GM21526 (cell line): ENCODE results near the gene NEK11.

Source experiments
- ATAC-seq: cut with Tn5 transposase; IDR thresholded peaks from one replicate; pipeline ENCODE4 v1.9.1; 2021; ENCODE audit warnings: moderate library complexity; ENCODE audit not compliant: unreplicated experiment, low FRiP score

The NEK11 gene

GRCh38 chr3:131114256-131114655 is 87.6 kb downstream of the NEK11 start:
- no peak for ATAC-seq

DNA sequence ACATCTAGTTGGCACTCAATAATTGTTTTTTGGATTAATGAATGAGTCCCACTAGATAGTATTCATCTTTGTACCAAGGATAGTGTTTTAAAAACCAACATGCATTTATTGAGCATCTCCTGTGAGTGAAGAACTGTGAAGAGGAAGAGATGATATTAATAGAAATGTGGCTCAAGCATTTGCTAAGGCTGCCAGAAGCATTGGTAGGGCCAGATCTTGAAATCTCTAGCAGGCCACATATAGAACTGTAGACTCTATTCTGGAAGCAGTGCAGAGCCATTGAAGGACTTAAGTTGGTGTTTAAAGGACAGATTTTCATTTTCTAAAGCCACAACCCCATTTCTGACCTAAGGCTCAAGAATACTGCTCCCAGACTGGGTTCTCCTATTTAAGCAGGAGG is 99.0 kb downstream of the NEK11 start:
- no peak for ATAC-seq

DNA sequence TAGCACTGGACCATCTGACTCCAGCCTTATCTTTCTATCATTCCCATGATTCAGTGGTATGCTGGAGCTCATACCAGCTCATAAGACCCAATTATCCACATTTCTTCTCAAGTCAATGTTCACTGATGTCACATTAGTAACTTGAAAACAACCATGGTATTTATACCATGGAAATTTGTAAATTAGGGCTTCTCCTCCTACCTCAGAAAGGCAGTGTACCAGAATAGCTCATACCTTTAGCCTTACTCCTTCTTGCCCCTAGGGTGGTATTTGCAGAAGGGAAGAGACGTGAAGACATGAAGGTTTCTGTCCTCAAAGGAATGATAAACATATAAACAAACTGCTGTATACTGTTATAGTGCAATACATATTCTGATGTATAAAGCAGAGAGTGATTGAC is 114.2 kb downstream of the NEK11 start:
- no peak for ATAC-seq

DNA sequence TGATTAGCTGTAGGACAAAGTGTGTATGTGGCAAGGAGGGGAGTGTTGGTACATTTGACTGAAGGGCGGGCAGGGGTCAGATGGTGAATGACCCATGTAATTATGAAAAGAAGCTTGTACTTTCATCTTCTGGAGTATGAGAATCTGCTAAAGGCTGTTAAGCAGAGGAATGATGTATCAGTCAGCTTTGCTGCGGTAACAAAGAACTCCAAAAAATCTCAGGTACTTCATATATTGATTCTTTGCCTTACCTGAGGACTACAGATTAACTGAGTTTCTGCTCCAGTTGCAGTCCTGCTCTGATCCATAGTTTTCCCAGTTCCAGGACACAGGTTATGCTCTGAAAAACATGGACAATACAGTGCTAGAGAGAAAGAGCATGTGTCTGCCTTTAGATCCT is 115.1 kb downstream of the NEK11 start:
- ATAC-seq: no peak

DNA sequence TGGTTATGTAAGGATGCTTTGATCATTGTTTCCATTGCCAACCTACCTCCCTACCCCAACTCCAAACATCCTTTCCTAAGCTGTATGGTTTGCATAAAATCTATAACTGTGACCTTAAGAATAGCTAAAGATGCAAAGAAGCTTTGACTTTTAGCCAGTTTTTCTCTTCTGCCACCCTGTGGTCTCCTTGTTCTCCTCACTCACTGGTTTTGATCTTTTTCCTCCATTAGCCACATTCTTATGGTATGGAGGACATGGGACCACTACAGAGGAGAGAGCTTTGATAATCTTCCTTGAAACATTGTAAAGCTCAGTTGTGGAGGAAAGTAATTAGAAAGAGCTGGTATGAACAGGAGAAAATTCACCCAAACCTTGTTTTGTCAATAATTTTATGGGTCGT is 115.9 kb downstream of the NEK11 start:
- no peak for ATAC-seq

GRCh38 chr3:131143802-131144201 is 117.1 kb downstream of the NEK11 start:
- ATAC-seq: no peak

DNA sequence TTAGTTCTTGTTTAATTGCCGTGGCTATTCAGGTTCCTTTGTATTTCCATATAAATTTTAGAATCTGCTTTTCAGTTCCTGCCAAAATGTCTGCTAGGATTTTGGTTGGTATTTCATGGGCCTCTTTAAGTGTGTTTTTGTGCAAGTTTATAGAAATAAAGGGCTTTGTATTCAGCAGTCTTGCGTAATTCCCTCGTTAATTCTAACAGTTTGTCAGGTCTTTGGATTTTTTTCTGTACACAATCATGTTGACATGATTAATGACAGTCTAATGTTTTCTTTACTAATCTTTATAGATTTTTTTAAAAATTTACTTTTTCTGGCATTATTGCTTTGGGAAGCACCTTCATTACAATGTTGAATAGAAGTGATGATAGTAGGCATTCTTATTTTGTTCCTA is 120.9 kb downstream of the NEK11 start:
- no peak for ATAC-seq

DNA sequence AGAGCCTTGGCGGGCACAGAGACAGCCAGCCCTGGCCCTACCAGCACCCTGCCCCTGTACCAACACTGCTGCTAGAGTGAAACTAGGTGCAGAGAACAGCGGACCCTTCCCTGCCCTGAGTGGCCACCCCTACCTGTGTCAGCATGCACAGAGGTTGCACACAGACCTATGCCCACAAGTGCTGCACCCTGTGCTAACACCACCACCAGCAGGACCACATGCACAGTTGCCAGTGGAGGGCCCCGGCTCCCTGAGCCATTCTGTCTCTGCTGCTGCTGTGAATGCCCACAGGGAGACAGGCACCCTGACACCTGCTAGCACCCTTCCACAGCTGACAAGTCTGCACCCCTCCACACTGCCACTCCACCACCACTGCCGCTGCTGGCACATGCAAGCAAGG is 131.8 kb downstream of the NEK11 start:
- ATAC-seq: no peak

- no peak for ATAC-seq
Measured at GRCh38 chr3:131162516-131162915, 135.8 kb downstream of the NEK11 start.

DNA sequence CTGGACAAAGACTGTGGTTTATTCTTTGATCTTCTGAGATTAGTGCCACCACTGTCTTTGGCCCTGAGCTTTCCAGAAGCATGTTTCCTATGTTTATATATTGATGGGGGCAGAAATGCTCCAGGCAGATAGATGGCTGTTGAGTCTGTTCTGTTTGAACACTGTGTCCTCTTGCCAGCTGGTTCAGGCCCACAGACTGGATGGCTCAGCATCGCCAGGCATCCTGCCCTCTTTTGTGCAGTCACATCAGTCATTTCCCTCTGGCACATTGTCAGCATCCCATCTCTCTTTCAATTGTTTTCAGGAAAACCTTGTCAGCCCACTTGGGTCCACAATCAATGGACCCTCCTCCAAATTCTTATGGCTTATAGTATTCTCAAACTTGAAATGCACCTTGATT is 141.2 kb downstream of the NEK11 start:
- no peak for ATAC-seq

GRCh38 chr3:131169331-131169730 is 142.7 kb downstream of the NEK11 start:
- no peak for ATAC-seq

DNA sequence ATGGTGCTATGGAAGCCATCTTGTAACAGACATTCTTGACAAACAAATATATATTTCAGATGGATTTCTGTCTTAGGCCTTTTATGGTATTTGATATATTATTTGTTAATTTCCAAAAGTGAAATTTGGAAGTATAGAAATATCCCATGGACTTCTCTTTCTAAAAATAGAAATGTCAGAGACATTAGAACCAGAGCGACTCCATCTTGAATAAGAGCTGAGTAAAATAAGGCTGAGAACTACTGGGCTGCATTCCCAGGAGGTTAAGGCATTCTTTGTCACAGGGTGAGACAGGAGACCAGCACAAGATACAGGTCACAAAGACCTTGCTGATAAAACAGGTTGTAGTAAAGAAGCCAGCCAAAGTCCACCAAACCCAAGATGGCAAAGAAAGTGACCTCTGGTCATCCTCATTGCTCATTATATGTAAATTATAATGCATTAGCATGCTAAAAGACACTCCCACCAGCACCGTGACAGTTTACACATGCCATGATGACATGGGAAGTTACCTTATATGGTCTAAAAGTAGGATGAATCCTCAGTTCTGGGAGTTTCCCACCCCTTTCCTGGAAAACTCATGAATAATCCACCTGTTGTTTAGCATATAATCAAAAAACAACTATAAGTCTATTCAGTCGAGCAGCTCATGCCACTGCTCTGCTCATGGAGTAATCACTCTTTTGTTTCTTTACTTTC is 146.0 kb downstream of the NEK11 start:
- ATAC-seq: no peak

GRCh38 chr3:131174752-131175151 is 148.1 kb downstream of the NEK11 start:
- peak; percentile 93 for ATAC-seq

DNA sequence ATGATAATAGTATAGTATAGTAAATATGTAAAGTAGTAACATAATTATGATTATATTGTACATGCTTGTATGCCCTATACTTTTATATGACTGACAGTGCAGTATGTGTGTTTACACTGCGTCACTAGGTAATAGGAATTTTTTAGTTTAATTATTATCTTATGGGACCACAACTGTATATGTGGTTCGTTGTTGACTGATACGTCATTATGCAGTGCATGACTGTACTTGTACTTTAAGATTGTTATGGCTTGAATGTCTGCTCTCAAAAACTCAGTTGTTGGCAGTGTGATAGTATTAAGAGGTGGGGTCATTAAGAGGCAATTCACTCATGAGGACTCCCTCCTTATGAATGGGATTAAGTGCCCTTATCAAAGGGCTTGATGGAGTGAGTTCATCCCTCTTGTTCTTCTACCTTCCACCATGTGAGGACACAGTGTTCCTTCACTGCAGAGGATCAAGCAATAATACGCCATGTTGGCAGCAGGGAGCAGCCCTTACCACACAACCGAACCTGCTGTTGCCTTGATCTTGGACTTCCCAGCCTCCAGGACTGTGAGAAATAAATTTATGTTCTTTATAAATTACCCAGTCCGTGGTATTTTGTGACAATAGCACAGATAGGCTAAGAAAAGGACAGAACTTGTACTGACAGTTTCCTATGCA is 152.2 kb downstream of the NEK11 start:
- no peak for ATAC-seq

- no peak for ATAC-seq
Measured at GRCh38 chr3:131192701-131193100, 166.0 kb downstream of the NEK11 start.

DNA sequence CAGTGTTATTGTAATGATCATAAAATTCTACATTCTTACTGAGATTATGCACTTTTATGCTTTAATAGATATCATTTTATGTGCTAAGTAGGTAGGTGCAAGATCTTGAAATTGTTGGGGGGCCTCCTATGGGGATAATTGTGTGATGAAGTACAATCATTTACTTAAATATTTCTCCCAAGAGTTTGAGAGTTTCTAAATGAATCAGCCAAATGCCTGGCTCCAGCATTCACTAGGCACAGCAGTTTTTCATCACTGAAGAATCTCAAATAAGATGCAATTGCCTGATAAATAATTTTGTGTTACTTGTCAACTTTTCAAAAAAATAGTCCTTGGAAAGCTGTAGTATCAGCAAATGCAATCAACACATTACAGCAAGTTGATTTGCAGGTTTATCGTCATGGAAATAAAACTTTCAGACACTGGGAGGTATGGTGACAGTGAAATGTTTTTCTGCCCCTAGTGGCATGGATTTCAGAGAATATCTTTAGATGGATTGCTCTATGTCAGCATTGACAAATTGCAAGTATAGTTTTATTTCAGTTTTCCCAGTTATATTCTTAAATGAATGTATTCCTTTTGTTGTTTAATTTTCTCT is 167.1 kb downstream of the NEK11 start:
- no peak for ATAC-seq

GRCh38 chr3:131194816-131195215 is 168.1 kb downstream of the NEK11 start:
- no peak for ATAC-seq

GRCh38 chr3:131200636-131201199 is 174.0 kb downstream of the NEK11 start:
- no peak for ATAC-seq

DNA sequence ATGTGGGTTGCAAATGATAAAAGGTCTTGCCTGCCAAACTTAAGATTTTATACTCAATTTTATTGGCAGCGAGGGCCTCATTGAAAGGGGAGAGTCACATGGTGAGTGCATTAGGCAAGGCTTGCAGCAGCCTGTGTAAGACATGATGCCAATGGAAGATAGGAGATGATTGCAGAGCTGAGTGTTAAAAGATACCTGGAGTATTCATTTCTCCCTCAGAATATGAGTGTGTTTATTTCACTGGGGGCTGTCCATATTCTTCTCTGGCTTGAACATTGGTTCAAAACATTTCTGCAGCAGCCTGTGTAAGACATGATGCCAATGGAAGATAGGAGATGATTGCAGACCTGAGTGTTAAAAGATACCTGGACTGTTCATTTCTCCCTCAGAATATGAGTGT is 189.7 kb downstream of the NEK11 start:
- no peak for ATAC-seq

DNA sequence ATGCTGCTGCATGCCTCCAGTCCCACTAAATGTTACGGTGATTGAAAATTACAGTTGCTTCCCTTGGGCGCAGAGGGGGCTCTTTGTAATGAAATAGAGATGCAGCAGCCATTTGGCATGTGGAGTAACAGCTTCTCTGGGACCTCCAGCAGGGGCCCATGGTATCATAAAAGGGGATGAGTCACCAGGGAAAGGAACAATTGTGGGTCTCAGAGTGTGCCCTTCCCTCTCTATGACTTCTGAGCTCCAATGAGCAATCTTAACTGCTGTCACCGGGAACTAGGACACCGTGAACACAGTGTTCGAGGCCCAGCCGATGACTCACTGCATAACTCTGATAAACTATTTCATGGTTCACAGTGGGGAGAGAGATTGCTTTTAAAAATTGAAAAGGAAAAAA is 190.1 kb downstream of the NEK11 start:
- no peak for ATAC-seq

DNA sequence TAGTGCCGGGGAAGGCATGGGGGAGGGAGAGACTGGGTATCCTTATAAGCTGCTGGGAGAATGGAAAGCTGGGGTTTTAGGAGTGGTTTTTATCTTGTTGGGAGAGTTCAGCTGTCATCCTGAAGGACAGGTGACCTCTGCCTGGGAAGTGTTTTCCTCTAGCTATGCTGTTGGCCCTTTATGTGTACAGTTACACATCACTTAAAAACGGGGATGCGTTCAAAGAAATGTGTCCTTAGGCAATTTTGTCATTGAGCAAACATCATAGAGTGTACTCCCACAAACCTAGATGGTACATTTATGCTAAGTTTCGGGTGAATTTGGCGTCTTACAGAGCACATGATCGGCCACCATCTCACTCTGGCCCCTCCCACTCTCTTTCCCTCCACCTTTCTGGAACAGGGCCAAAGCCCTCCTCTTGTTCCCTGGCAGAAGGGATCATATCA is 190.6 kb downstream of the NEK11 start:
- no peak for ATAC-seq

DNA sequence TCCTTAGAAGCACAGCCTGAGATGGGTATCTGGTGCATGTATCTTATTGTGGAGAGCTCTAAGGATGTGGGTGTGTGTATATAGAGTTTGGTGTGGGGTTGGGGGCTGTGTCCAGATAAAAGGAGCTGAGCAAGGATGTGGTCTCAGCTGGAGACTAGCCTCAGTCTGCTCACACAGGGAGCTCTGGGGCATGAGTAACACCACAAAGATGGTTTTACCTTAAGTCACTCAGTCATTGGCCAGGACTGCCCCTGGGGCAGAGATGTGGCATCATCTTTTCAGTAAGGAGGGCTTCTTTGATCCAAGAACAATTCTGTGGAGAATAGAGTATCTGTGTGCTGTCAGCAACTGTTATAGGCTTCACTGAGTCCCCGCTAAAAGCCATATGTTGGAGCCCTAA is 191.5 kb downstream of the NEK11 start:
- ATAC-seq: no peak
